Body of pancreas (tissue), 4 donors: ENCODE data around the gene TNRC18. TPM values are rescaled to one million over a fixed set of nuclear protein-coding genes. Genes with fewer than 3 reads are reported as not detected.
"Not testable (repeated sequence)": the region's sequence is repeated elsewhere in the genome, so short reads cannot be mapped to it uniquely, and the experiment has no call there.

Experiments
- ATAC-seq: fragments of 150-250 bp; one replicate; pipeline ENCODE4 v1.9.1; 2016
- DNase-seq, 4 donors: peaks; one replicate each; pipeline ENCODE4 v3.0.0-alpha.2; 2019
- H3K27ac ChIP-seq, 4 donors: fragments of 200-600 bp; sonication (generic); 1 replicate in 3 of 4; 2 replicates in 1 of 4; pipeline versions ENCODE4 v1.5.1 to v1.6.1; 2016 to 2019; ENCODE audit warnings: mild to moderate bottlenecking in 1 of 4, mixed read lengths in 1 of 4, moderate library complexity in 1 of 4
- H3K27me3 ChIP-seq, 2 donors: fragments of 200-600 bp; sonication (generic); one replicate each; pipeline ENCODE4 v1.6.0; 2016; ENCODE audit warnings: mild to moderate bottlenecking in 1 of 2
- H3K36me3 ChIP-seq, 2 donors: fragments of 200-600 bp; sonication (generic); replicated peaks in 1 of 2; 2 replicates each; pipeline ENCODE4 v1.5.1; 2016; ENCODE audit warnings: low read depth in 2 of 2; ENCODE audit not compliant: insufficient read depth in 1 of 2
- H3K4me1 ChIP-seq: fragments of 200-600 bp; sonication (generic); one replicate; pipeline ENCODE4 v1.6.0; 2016
- H3K4me3 ChIP-seq, 2 donors: fragments of 200-600 bp; sonication (generic); 1 replicate in 1 of 2; 2 replicates in 1 of 2; pipeline ENCODE4 v1.5.1; 2016 to 2019
- H3K9me3 ChIP-seq, 3 donors: fragments of 200-600 bp; sonication (generic); 1 replicate in 2 of 3; 2 replicates in 1 of 3; pipeline ENCODE4 v1.5.1; 2016
- POLR2A ChIP-seq, 3 donors: fragments of 450-650 bp; IDR thresholded peaks; one replicate each; pipeline ENCODE4 v1.6.1; 2016; ENCODE audit warnings: antibody characterized with exemption in 3 of 3, mild to moderate bottlenecking in 2 of 3
- WGBS, 2 donors: methylation state at CpG; one replicate each; pipeline ENCODE4 v1.1.5; 2017; 5-methylcytosine and 5-hydroxymethylcytosine counted together
- intact Hi-C: fragments of 100-400 bp; cut with DNase I; formaldehyde crosslinking; loops from one replicate; pipeline ENCODE4 v1.15.1; 2023
- total RNA-seq, 2 donors: library from RNA; depleted of rRNA; stranded (reverse); fragments of >200 nt; gene quantifications; one replicate each; pipeline ENCODE4 v1.1.0, GENCODE V29; 2016
- TF ChIP-seq, protein P1 (sequence below), 7 experiments: fragments of 450-650 bp in 4 of 7; fragments of 200-600 bp in 3 of 7; sonication (generic) in 3 of 7; IDR thresholded peaks; one replicate each; pipeline ENCODE4 v1.5.1; 2016 to 2019; ENCODE audit warnings: antibody characterized with exemption in 7 of 7

The TNRC18 gene
- total RNA-seq, 2 donors from 2014 or later, result 87.9 to 201 TPM

DNA sequence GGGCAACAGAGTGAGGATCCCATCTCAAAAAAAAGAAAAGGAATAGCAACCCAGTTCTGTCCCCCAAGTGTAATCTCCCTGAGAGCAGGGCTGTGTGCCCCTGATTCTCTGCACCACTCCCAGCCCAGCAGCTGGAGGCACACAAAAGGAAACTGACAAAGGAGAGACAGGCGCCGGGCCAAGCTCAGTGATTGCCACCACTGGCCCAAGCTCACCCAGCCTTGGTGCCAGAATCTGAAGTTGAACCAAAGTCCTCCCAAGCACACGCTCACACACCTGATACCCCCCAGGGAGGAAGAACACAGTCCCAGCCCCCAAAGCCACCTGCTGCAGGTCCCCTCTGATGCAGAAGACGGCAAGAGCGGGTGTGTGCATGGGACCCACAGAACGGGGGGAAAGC is 50.3 kb downstream of the TNRC18 start:
- ATAC-seq, result no peak

DNA sequence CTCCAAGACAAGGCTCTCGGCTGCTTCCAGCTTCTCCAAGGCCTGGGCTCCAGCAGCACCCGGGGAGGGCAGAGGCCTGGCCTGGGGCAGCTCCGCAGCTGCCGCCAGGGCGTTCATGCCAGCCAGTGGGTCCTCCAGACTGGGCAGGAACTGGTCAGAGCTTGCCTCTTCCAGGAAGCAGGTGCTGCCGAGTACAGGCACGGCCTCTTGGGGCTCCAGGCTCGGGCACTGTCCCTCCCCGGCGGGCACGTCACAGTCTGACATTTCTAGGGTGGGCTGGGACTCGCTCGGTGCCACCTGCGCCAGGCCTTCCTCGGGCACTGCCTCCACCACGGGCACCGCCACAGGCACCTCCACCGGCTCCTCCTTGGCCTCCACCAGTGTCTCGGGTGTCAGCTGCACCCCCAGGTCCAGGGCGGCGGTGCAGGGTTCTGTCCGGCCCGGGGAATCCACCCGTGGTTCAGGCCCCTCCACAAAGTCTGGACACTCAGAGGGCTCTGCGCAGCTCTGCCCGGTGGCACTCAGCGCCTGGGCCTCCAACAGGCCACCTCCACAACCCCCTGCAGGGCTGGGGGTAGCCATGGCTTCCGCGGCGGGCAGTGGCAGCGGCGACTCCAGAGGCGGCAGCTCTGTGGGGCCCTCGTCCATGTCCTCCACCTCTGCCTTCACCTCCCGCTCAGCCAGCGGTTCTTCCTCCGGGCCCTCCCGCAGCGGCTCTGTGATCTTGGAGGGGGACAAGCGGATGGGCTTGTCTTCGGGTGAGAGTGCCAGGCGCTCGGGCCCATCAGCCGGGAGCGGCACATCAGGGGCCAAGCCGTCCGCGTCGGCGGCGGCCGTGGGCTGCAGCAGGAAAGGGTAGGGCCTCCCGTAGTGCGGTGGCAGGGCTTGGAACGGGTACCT is 52.9 kb downstream of the TNRC18 start:
- DNase-seq (no peak), ATAC-seq (no peak)
- no peaks in the 10 kb centered on the region for H3K27me3 ChIP-seq
- H3K27ac ChIP-seq, result no peak overlapping the region
- H3K9me3 ChIP-seq, result no peaks in the 10 kb centered on the region
- 91 to 95% methylated on average over 19 to 48 of the region's 55 CpGs for WGBS, 2 donors
- TF ChIP-seq, protein P1, sequence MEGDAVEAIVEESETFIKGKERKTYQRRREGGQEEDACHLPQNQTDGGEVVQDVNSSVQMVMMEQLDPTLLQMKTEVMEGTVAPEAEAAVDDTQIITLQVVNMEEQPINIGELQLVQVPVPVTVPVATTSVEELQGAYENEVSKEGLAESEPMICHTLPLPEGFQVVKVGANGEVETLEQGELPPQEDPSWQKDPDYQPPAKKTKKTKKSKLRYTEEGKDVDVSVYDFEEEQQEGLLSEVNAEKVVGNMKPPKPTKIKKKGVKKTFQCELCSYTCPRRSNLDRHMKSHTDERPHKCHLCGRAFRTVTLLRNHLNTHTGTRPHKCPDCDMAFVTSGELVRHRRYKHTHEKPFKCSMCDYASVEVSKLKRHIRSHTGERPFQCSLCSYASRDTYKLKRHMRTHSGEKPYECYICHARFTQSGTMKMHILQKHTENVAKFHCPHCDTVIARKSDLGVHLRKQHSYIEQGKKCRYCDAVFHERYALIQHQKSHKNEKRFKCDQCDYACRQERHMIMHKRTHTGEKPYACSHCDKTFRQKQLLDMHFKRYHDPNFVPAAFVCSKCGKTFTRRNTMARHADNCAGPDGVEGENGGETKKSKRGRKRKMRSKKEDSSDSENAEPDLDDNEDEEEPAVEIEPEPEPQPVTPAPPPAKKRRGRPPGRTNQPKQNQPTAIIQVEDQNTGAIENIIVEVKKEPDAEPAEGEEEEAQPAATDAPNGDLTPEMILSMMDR (IDR thresholded peaks at IDR 0.05), result no peak
- no peak for TF ChIP-seq POLR2A (IDR thresholded peaks at IDR 0.05)
- no peak overlapping the region for H3K4me3 ChIP-seq
- no peaks in the 10 kb centered on the region for H3K4me1 ChIP-seq
- H3K36me3 ChIP-seq, result peaks cover 0 to 28% of the 10 kb centered on the region in 2 donors
- intact Hi-C loops, result no loop called here

More for the DNA sequence above, 50.3 kb downstream of the TNRC18 start:
- Histone ChIP-seq H3K4me3 (no peak overlapping the region), H3K27me3 (no peaks in the 10 kb centered on the region), H3K4me1 (no peaks in the 10 kb centered on the region), H3K27ac (no peak overlapping the region), H3K36me3 (peaks cover 10 to 35% of the 10 kb centered on the region in 2 donors), H3K9me3 (no peaks in the 10 kb centered on the region)
- 92% methylated on average over 6 of the region's 6 CpGs for WGBS, 2 donors
- intact Hi-C loops, result no loop called here
- TF ChIP-seq POLR2A (IDR thresholded peaks at IDR 0.05), result no peak
- TF ChIP-seq, protein P1 (IDR thresholded peaks at IDR 0.05), result no peak
- DNase-seq, result no peak

DNA sequence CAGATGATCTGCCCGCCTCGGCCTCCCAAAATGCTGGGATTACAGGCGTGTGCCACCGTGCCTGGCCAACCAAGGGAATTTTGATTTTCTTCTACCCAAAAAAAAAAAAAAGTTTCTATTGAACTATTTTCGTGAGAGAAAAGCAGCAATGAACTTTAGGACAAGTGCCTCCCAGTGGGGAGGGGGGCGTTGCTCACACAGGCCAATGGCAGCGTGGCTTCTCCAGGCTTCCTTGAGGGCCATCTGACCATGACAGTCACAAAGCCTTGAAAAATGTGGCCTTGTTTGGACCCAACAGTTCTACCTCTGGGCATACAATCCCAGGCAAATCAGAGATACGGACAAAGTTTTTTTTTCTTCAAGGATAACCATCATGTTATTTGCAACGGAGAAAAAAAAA is 56.0 kb downstream of the TNRC18 start:
- H3K4me3 ChIP-seq, result no peak overlapping the region
- H3K9me3 ChIP-seq, result no peaks in the 10 kb centered on the region
- H3K27ac ChIP-seq, result no peak overlapping the region
- 78 to 81% methylated on average over 9 of the region's 9 CpGs for WGBS, 2 donors
- peaks cover 0 to 18% of the 10 kb centered on the region in 2 donors for H3K36me3 ChIP-seq
- no peaks in the 10 kb centered on the region for H3K27me3 ChIP-seq
- H3K4me1 ChIP-seq, result no peaks in the 10 kb centered on the region
- no peak for ATAC-seq
- no peak for DNase-seq
- TF ChIP-seq, protein P1 (IDR thresholded peaks at IDR 0.05), result no peak
- TF ChIP-seq POLR2A (IDR thresholded peaks at IDR 0.05), result no peak
- intact Hi-C loops, result no loop called here

DNA sequence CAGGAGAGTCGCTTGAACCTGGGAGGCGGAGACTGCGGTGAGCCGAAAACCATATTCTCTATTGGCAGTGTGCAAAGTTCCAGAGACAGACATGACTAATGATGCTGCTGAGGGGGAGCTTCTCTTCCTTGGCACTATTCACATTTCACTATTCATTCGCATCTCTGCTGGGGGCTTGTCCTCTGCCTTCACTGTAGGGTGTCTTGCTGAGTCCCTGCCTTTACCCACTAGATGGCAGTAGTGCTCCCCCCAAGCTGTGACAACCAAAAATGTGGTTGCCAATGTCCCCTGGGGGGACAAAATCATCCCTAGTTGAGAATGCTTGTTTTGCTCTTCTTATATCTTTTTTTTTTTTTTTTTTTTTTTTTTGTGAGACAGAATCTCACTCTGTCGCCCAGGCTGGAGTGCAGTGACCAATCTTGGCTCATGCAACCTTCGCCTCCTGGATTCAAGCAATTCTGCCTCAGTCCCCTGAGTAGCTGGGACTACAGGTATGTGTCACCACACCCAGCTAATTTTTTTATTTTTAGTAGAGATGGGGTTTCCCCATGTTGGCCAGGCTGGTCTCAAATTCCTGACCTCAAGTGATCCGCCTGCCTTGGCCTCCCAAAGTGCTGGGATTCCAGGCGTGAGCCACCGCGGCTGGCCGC is 57.5 kb downstream of the TNRC18 start:
- 75 to 86% methylated on average over 6 to 12 of the region's 12 CpGs for WGBS, 2 donors
- DNase-seq, result peak; percentile 61 to 74 (median 67)
- H3K27me3 ChIP-seq, H3K4me3 ChIP-seq, H3K4me1 ChIP-seq, intact Hi-C loops, H3K9me3 ChIP-seq: not testable (repeated sequence)
- H3K36me3 ChIP-seq, result peaks cover 14 to 20% of the 10 kb centered on the region in 2 donors
- peak; percentile 77 for ATAC-seq
- TF ChIP-seq, protein P1 (IDR thresholded peaks at IDR 0.05), result peak; percentile 71 to 91 (median 86)
- H3K27ac ChIP-seq, result peak overlapping the region in 2 of 4 donors; percentile 2 to 28
